ENCODE data around the gene USP36. TPM values are rescaled to one million over a fixed set of nuclear protein-coding genes. Genes with fewer than 3 reads are reported as not detected.
A peak's percentile ranks its signal among the peaks of the same experiment; 100 is the strongest.

Gene USP36
- total RNA-seq, 1 donor = 170 TPM

DNA sequence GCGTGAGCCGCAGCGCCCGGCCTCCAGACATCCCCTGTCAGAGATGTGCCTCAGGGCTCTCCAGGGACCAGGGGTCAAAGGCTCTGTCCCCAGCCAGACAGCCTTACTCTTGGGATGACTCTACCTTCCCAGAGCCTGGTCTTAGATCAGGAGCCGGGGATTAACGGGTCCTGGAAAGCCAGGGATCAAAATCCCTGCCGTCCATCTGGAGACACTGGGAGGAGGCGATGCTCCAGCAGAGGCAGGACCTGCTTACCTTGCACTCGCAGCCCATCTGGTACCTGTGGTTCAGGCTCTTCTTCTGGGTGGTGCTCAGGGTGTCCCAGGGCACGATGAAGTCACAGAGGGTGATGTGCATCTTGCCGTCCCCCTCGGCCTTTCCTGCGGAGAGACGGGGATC lies 16.7 kb upstream of the USP36 start:
- no peak overlapping the region for H3K4me3 ChIP-seq (ENCODE audit: low read length)
- H3K27me3 ChIP-seq (ENCODE audit: insufficient read depth, low read length) = no peaks in the 10 kb centered on the region
- H3K4me1 ChIP-seq (ENCODE audit: insufficient read depth, low read length) = peaks cover 12% of the 10 kb centered on the region
- H3K9me3 ChIP-seq (ENCODE audit: low read depth, low read length) = no peaks in the 10 kb centered on the region

DNA sequence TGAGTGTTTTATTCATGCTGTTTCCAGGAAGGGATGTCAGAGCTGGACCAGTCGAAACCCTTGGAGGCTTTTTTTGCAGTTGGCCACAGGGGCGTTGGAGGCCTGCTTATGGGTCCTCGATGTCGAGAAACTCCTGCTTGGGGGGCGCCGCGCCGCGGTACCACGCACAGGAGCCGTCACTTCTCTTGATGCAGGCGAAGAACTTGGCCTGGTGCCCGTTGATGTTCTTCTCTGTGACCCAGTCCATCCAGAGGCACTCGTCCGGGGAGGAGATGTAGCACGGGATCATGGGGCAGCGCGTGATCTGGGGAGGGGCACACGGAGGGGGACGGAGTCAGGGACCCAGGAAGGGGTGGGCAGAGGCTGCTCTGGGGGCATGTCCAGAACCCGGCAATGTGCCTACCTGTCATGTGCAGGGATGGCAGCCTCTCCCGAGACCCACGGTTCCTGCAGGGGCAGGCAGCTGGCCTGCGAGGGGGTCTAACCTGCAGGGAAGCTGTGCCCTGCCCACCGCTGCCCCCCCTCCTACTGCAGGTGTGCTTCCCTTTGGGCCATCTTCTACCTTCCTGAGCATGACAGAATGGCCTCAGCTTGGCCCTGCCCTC lies 15.0 kb upstream of the USP36 start:
- Histone ChIP-seq H3K4me1 (ENCODE audit: insufficient read depth, low read length) (no peaks in the 10 kb centered on the region), H3K27me3 (ENCODE audit: insufficient read depth, low read length) (no peaks in the 10 kb centered on the region)

DNA sequence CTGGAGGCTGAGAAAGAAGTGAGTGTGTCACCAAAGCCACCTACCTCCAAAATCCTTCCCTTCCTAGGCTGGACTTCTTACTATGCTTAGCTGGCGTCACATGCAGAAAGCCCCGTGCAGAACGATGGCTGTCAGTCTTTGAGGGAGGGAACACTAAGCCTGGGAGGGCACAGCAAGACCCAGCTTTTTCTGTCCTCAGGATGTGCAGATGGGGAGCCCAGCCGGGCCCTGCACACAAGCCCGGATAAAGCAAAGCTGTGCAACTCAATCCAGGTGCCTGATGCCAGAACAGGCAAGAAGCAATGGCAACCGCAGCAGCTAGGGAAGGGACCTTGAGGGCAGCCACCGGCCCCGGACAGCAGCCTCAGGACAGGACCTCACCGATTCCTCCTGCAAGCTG lies 13.9 kb upstream of the USP36 start:
- no peaks in the 10 kb centered on the region for H3K27me3 ChIP-seq (ENCODE audit: insufficient read depth, low read length)
- H3K4me3 ChIP-seq (ENCODE audit: low read length) = no peak overlapping the region

More for the DNA sequence above, 15.0 kb upstream of the USP36 start:
- Histone ChIP-seq H3K9me3 (ENCODE audit: low read depth, low read length) (no peaks in the 10 kb centered on the region), H3K4me3 (ENCODE audit: low read length) (no peak overlapping the region)

DNA sequence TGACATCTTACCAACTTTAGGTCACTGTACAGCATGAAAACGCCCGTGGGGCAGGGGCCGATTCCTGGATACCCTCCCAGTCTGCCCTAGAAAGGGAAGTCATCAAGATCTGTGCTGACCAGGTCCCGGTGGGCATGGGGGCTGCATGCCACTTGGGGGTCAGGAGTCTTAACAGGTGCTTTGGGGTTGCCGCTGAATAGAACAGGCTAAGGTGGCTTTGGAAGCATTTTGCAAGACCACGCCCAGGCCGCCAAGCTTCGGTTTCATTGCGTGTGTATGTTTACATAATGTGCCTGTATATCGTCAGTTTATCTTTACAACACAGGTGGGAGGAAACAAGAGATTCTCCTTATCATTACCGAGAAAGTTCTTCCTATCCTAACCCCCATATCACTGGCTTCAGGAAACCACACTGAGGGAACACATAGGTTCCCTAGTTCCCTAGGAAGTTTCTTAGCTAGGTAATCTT lies 13.3 kb upstream of the USP36 start:
- Histone ChIP-seq H3K4me1 (ENCODE audit: insufficient read depth, low read length) (no peaks in the 10 kb centered on the region), H3K9me3 (ENCODE audit: low read depth, low read length) (no peaks in the 10 kb centered on the region), H3K4me3 (ENCODE audit: low read length) (no peak overlapping the region)

More for the DNA sequence above, 13.9 kb upstream of the USP36 start:
- Histone ChIP-seq H3K9me3 (ENCODE audit: low read depth, low read length) (no peaks in the 10 kb centered on the region), H3K4me1 (ENCODE audit: insufficient read depth, low read length) (no peaks in the 10 kb centered on the region)

DNA sequence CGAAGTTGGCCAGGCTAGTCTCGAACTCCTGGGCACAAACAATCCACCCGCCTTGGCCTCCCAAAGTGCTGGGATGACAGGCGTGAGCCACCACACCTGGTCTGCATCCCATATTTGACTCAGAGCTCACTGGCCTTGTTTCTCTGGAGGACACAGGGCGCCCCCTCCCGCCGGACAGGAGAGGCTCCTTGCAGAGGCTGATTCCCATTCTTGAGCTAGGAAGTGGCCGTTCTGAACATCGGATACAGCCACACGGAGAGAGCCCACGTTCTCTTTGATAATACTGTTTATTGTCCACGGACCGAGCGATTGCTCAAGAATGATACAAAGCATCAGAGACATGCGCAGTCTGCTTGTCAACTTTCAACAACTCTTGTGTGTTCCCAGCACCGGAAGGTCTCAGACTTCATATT lies 12.1 kb upstream of the USP36 start:
- no peaks in the 10 kb centered on the region for H3K9me3 ChIP-seq (ENCODE audit: low read depth, low read length)
- no peaks in the 10 kb centered on the region for H3K27me3 ChIP-seq (ENCODE audit: insufficient read depth, low read length)
- no peaks in the 10 kb centered on the region for H3K4me1 ChIP-seq (ENCODE audit: insufficient read depth, low read length)
- H3K4me3 ChIP-seq (ENCODE audit: low read length) = no peak overlapping the region

More for the DNA sequence above, 13.3 kb upstream of the USP36 start:
- no peaks in the 10 kb centered on the region for H3K27me3 ChIP-seq (ENCODE audit: insufficient read depth, low read length)

DNA sequence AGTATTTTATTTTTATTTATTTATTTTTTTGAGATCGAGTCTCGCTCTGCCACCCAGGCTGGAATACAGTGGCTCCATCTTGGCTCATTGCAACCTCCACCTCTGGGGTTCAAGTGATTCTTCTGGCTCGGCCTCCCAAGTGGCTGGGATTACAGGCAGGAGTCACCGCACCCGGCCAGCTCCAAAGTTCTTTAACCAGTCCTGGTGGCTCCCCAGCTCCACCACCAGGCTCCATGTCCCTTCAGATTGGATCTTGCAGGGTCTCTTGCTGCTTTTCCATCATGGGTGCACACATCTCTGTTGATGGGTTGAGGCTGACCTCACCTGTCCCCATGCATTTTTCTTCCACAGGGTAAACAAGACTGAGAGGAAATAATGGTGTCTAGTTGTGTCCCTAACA lies 8.4 kb upstream of the USP36 start:
- H3K4me3 ChIP-seq (ENCODE audit: low read length) = no peak overlapping the region
- no peaks in the 10 kb centered on the region for H3K27me3 ChIP-seq (ENCODE audit: insufficient read depth, low read length)
- no peaks in the 10 kb centered on the region for H3K9me3 ChIP-seq (ENCODE audit: low read depth, low read length)
- no peaks in the 10 kb centered on the region for H3K4me1 ChIP-seq (ENCODE audit: insufficient read depth, low read length)

DNA sequence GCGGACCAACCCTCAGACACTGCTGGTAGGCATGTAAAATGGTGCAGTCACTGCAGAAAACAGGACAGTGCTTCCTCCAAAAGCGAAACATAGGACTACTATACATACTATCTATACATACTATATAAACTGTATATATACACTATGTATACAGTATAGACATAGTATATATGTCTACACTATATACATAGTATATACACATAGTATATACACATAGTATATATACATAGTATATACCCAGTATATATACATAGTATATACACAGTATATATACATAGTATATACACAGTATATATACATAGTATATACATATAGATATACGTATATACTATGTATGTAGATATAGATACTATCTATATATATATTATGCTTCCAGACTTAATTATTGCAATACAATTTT lies 6.4 kb upstream of the USP36 start:
- Histone ChIP-seq H3K4me1 (ENCODE audit: insufficient read depth, low read length) (no peaks in the 10 kb centered on the region), H3K4me3 (ENCODE audit: low read length) (no peak overlapping the region), H3K27me3 (ENCODE audit: insufficient read depth, low read length) (no peaks in the 10 kb centered on the region), H3K9me3 (ENCODE audit: low read depth, low read length) (no peaks in the 10 kb centered on the region)

DNA sequence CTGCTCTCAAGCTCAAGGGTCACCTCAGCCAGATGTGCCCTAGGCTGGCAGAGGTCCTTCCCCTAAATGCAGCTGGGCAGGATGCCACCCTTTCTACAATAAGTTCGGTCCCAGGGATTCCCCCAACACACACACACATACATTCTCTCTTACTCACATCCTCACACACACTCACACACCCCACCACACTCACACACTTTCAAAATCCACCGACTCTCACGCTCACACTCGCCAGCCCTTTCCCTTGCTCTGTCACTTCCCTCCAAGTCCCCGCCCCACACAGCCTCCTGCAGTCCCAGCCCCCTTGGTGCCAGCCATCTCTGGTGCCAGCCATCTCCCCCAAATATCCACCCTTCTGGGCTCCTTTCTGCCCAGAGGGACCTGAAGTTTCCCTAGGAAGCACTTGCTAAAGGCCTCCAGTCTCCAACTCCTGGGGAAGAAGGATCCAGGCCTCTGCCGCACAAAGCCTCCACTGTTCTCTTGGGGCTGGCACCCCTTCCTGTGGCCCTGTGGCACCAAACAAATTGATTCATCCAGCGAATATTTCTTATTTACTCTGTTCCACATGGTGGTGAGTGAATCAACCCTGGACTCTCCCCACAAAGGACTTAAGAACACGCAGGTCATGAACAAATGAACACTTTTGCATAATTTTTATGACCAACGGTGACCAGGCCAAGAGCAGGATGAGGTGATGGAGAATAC lies 3.8 kb upstream of the USP36 start:
- Histone ChIP-seq H3K4me1 (ENCODE audit: insufficient read depth, low read length) (peaks cover 13% of the 10 kb centered on the region), H3K4me3 (ENCODE audit: low read length) (no peak overlapping the region), H3K9me3 (ENCODE audit: low read depth, low read length) (no peaks in the 10 kb centered on the region), H3K27me3 (ENCODE audit: insufficient read depth, low read length) (no peaks in the 10 kb centered on the region)

DNA sequence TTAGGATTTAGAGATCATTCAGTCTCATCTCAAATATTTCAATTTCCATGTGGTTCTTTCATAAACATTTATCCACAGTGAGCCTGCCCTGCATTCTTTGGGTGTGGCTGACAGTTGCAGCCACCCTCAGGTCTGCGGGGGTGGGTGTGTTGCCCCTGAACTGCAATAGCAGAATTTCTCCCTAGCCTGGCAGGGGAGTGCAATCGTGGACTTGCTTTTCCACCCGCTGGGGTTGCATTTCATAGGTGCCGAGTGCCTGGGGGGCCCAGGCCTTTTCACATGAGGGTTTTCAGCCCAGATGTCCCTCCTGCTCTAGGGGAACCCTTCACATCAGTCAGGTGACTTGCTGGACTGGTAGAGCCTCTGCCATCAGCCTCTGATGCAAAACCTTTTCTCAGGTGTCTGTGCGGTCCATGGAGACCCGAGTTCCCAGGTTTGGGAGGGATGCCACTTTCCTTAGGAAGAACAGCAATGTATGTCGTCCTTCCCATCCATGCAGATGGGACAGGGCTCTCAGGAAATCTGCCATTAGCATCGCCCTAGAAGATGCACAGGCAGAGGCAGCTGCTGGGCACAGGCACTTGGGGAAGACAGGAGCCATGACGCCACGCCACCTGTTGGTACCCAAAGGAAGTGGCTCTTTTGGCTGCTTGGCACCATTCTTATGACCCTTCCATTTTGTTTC lies 2.4 kb upstream of the USP36 start:
- Histone ChIP-seq H3K4me1 (ENCODE audit: insufficient read depth, low read length) (peaks cover 25% of the 10 kb centered on the region), H3K9me3 (ENCODE audit: low read depth, low read length) (no peaks in the 10 kb centered on the region), H3K27me3 (ENCODE audit: insufficient read depth, low read length) (no peaks in the 10 kb centered on the region), H3K4me3 (ENCODE audit: low read length) (no peak overlapping the region)

DNA sequence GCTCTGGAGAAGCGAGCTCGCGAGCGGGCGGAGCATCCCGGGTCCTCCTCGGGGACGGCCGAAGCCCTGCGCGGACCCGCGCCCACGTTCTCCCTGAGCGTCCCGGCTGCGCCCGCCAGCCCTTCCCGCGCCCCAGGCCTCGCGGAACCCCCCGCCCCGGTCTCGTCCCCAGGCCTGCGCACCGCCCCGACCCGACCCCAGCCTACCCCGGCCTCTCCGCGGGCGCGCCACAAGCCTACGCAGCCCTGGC lies 159 bp downstream of the USP36 start:
- no peaks in the 10 kb centered on the region for H3K9me3 ChIP-seq (ENCODE audit: low read depth, low read length)
- H3K4me3 ChIP-seq (ENCODE audit: low read length) = peak overlapping the region; percentile 78
- H3K27me3 ChIP-seq (ENCODE audit: insufficient read depth, low read length) = no peaks in the 10 kb centered on the region
- peaks cover 25% of the 10 kb centered on the region for H3K4me1 ChIP-seq (ENCODE audit: insufficient read depth, low read length)

DNA sequence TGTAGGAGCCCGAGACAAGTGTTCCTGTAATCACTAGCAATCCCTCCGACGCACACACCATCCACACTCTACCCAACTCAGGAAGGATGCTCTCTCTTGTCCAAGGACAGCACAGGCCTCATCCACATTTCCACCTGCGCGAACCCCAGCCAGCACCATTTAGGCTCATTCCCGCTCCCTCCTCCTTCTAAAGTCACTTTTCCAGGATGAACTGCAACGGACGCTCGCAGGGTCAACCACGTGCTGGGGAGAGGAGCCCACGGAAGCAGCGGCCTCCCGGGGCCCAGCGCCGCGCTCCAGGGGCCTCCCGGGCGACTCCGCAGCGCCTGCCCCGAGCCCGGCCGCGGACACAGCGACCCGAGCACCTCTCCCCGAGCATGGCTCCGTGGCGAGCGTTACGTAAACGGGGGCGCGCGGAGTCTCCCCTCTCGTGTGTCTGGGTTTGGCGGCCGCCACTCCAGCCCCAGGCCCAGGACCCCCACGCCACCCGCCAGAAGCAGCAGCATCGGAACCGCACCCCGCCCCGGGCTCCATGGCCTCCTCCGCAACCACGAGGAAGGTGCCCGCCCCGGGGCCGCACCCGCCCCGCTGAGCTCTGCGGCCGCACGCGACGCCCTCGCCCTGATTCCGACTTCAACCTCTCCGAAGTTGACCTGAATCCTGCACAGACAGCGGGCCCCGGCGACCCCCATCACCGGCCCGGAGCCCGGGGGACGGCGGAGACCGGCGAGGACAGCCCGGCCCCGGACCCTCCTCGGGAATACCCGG lies 668 bp downstream of the USP36 start:
- H3K27me3 ChIP-seq (ENCODE audit: insufficient read depth, low read length) = no peaks in the 10 kb centered on the region
- no peaks in the 10 kb centered on the region for H3K9me3 ChIP-seq (ENCODE audit: low read depth, low read length)
- H3K4me3 ChIP-seq (ENCODE audit: low read length) = peak overlapping the region; percentile 78
- H3K4me1 ChIP-seq (ENCODE audit: insufficient read depth, low read length) = peaks cover 25% of the 10 kb centered on the region

DNA sequence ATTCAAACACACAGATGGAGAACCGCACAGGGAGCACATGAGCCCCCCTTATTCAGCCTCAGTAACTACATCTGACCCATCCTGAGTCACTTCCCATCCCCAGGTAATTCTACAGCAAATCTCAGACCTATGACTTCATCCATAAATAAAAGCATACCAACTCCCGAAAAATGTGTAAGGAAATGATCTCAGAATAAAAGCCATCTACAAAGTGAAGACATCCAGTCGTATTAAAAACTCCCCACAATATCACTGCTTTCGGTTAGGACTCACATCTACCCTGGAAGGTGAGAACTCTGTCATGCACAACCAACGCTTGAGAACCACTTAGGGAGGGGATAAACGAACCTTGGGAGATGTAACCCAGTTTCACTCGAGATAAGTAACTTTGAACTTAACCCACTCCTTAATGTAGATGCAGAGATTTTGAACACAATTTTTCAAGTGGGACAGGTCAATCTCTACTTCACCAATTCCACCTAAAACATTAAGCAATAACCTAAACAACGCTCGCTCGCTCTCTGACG lies 1.3 kb downstream of the USP36 start:
- no peaks in the 10 kb centered on the region for H3K9me3 ChIP-seq (ENCODE audit: low read depth, low read length)
- H3K4me3 ChIP-seq (ENCODE audit: low read length) = peak overlapping the region; percentile 78
- peaks cover 25% of the 10 kb centered on the region for H3K4me1 ChIP-seq (ENCODE audit: insufficient read depth, low read length)
- no peaks in the 10 kb centered on the region for H3K27me3 ChIP-seq (ENCODE audit: insufficient read depth, low read length)

DNA sequence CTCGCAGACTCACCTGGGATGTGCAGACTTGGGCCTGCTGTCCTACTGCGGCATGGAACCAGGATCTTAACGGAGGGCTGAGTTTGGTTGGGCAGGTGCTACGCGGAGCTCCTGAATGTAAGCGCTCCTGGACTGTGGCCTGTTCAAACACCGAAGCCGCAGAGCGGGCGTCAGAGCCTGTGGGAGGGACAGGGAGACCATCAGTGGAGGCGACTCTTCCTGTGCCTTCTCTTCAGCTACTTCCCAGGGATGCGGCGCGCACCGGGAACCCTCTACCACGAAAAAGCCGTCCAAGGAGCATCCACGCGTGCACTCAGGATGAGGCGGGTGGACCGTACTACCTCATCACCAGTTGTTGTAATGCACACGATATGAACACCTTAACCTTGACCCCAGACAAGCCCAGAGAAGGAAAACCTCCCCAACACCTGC lies 2.0 kb downstream of the USP36 start:
- Histone ChIP-seq H3K4me1 (ENCODE audit: insufficient read depth, low read length) (peaks cover 25% of the 10 kb centered on the region), H3K27me3 (ENCODE audit: insufficient read depth, low read length) (no peaks in the 10 kb centered on the region), H3K4me3 (ENCODE audit: low read length) (no peak overlapping the region), H3K9me3 (ENCODE audit: low read depth, low read length) (no peaks in the 10 kb centered on the region)

DNA sequence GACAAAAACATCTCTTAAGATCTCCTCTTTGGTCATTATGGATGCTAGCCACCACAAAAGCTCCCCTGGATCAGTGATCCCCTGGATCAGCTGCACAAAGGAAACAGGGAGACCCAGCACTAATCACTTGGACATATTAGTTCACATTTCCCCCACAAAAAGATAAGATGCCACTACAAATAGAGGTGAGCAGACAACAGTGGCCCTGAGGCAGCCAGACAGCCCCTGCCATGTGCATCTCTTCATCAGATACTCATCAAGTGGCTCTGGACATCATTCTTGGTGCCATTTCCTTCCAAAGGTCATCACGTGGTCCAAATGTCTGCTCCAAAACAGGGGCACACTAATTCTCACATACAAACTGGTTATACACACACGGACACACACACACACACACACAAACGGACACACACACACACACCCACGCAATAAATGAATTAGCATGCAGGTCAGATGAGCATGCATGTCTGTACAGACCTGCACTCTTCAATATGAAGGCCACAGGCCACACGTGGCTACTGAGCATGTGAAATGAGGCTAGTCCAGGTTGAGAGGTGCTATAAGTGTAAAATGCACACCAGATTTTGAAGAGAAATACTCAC lies 4.1 kb downstream of the USP36 start:
- H3K4me3 ChIP-seq (ENCODE audit: low read length) = no peak overlapping the region
- H3K27me3 ChIP-seq (ENCODE audit: insufficient read depth, low read length) = no peaks in the 10 kb centered on the region
- H3K9me3 ChIP-seq (ENCODE audit: low read depth, low read length) = no peaks in the 10 kb centered on the region
- H3K4me1 ChIP-seq (ENCODE audit: insufficient read depth, low read length) = peaks cover 21% of the 10 kb centered on the region
